GM21737 (cell line): Measurements from ENCODE around the gene VSIG2.

Source experiments
- ATAC-seq: cut with Tn5 transposase; IDR thresholded peaks from one replicate; pipeline ENCODE4 v1.9.1; 2021; ENCODE audit warnings: mild to moderate bottlenecking, moderate library complexity; ENCODE audit not compliant: unreplicated experiment

Gene VSIG2

DNA sequence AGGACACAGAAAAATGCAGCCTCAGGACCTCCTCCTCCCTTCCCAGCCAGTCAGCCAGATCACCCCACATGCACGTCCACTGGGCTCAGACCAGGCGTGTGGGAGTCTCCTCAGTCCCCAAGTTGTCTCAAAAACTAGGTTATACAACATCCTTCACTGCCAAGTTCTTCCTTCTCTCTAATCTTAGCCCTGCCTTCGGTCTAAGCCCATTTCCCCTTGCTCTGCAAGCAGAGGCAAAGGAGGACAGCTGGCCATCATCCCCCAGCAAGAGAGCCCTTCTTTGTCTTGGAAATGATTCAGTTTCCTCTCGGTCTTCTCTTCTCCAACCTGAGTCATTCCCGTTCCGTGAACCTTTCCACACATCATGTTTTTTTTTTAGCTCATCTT is 26.3 kb downstream of the VSIG2 start:
- ATAC-seq, result peak; percentile 11

DNA sequence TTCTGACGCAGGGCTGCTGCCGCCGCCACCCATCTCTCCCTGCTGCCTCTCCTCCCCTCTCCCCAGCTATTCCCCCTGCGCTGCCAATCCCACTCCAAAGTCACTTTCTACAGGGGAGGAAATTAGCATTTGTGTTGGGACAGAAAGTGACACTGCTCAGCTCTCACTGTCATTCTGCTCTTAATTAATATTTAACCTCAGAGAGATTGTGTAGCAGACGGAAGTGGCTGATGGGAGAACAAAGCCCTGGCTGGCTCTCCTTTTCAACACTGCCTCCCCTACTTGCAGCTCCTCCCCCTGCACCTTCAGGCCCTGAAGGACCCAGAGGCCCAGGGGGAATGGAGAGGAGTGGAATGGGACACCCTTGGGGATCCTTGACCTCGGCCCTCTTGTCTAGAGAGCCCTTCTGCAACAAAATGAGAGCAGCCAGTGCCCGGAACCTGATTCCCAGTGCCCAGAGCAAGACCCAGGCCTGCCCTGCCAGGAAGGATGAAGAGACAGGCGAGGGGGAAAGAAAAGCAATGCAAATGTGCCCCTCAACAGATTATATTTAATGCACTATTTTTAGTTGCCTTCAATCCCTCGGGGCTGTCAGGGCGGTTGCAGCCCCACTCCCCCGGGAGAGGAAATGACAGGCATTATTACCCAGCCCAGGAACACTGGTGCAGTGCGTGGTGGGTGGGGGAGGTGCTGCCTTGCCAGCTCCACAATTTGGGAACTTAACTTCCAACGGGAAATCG is 26.9 kb downstream of the VSIG2 start:
- ATAC-seq, result peak; percentile 97

DNA sequence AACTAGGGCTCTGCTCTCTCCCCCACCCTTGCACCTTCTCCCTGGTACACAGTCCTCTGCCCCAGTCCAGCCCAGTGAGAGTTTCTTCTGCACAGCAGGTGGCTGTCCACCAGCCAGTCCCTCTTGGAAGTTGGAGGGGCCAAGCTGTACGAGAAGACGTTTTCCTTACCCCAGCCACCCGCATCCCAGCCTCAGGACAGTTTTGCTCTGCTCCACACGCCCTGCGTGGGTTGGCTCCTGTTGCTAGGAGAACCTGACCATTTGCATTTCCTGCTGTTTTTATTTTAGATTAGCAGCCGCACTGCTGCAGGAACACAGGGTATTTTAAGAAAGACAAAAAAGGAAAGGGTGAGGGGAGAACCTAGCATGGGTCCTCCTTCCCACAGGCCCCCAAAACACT is 29.9 kb downstream of the VSIG2 start:
- no peak for ATAC-seq

DNA sequence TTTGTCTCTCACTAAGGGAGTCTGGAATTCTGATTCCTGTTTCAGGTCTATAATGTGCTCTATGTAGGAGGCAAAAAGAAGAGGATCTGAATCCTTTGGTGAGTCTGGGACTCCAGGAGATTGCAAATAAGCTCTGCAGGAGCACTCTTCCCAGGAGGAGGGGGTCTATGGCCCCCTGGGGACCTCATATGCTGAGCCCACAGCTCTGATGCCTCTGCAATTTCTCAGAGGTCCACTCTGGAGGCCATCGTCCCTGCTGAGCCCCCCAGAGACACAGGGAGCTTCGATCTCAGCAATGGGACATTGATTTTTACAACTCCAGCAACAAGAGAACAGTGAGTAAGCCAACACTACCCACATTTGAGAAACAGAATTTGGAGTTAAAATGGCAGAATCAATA is 32.5 kb downstream of the VSIG2 start:
- no peak for ATAC-seq

DNA sequence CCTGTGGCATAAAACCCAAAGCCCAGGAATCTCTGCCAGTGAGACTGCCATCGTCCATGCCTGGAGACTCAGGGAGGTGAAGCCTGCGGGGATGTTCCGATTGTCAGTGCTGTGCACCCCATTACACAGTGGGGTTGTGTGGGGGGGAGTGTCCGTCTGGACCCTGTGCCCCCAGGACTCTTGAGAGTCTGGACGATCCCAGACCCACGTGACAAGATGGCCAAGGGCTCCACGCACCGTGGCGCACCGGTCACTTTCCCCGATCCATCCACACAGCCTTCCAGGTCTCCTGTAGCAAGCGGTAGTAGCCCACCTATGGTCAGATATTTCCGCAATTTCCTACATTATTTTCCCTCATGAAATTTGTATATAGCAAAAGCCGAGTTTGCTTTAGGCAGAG is 33.3 kb downstream of the VSIG2 start:
- no peak for ATAC-seq

DNA sequence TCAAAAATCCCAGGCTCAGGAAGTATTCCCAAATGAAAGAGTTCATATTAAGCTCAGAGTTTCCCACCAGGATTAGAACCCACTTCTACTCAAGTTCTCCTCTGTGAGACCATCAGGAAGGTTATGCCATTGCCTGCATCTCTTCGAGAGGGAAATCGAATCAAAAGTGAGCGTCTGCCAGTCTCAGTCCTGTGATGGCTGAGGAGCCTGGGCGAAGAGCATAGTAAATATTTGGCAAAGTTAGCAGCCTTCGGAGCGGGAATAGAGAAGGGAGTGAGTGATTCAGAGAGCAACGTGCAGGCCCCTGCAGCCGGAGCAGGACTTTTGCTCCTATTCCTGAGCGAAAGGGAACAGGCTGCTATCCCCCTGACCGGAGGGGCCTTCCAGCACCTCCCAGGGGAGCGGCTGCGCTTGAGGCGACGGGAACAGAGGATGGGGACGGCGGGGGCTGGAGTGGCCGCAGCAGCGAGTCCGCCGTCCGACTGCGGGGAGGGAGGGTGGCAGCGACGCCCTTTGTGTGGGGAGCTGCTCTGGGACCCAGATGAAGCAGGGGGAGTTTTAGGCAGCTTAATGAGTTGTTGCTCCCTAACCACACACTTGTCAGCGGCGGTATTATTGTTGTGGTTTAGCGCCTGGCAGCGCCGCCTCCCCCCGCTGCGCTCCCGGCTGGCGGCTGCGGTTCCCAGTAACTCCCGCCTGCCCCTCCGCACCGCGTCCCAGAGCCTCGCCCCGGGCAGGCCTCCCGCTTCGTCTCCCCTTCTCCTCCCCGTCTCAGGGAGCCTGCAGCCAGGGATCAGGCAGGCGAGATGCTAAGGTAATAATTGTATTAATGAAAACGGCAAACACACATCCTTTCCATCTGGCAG is 34.0 kb downstream of the VSIG2 start:
- ATAC-seq, result no peak

DNA sequence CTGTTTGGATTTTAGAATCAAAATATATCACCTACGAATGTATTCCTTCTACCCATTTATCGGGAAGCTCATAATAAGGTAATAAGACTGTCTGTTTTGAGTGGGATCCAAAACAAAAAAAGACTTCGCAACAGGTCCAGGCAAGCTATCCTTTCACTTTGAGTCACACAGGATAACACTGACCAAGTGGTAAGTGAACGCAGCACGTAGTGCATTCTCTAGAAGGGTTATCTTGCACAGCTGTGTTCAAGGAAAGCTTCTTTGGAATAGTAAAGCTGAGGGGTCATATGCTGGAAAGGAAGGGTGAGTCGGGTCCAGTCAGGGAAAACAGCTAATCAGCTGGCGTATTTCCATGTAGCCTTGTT is 34.7 kb downstream of the VSIG2 start:
- no peak for ATAC-seq

DNA sequence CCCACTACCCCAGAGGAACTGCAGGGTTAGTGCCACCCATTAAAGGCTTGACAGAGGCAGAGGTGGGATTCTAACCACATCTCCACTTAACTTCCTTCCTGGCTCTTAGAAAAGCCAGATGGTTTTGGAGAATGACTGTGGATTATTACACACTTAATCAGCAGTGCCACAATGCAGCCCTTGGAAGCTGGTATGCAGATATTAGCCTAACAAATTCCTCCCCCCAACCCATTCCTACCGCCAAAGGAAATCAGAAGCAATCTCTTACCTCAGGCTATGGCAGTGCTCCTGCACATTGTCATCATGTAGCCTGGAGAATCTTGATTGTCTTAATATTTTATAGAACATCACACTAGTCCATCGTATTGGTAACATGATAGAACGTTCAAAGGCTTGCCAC is 35.5 kb downstream of the VSIG2 start:
- ATAC-seq, result no peak

DNA sequence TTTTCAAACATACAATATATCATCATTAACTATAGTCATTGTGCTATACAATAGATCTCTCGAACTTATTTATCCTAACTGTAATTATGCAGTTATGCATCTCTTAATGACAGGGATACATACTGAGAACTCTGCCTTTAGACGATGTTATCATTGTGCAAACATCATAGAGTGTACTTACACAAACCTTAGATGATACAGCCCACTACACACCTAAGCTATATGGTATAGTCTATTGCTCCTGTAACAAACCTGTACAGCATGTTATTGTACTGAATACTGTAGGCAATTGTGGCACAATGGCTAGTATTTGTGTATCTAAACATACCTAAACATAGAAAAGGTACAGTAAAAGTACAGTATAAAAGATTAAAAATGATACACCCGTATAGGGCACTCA is 39.7 kb downstream of the VSIG2 start:
- no peak for ATAC-seq

DNA sequence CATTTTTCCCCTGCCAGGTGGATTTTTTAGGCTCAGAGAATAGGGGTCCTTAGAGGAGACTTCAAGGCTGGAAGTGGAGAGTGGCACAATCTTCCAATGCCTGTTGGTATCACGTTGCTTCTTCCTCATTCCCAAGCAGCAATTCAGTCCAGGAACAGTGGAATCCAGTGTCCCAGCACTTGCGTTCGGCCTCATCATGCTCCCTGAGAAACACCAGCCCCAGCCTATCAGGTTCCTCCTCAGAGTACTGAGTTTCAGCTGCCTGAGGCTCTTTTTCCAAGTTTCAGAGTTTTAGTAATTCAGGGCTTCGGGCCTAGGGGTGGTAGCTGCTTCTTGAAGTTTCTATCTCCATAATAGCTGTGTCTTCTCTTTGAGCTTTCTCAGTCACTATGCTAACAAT is 44.2 kb downstream of the VSIG2 start:
- ATAC-seq, result no peak

DNA sequence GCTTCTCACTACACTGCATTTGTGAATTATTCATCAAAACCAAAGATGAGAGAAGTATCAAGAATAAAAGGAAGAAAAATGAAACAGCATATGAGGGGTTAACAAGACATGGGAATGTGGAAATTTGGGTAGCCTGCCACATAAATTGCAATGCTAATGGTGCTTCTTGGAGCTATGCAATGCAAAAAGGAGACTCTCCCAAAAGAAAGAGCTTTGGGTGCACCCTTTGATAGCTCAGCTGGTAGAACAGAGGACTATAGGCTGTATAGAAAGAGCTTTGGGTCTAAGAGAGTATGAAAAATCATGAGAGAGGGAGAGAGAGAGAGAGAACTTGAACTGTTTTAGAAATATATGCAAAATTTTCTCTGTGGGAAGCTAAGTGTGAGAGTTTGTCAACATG is 52.0 kb downstream of the VSIG2 start:
- no peak for ATAC-seq

DNA sequence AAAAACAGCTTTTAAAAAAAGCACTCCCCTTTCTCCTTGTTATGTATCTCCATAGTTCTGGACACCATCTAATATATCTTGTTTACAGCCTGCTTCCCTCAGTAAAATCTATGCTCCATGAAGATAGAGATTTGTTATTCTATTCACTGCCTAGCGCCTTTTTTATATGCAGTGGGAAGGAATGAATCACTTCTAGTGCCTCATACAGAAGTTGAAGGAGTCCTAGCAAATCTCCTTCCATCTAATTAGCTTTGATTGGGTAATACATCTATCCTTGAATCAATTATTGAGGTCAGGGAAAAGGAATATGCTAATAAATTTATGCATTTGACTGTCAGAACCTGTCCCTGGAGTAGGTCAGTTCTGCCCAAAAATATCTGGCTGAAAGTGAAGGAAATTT is 52.5 kb downstream of the VSIG2 start:
- ATAC-seq, result no peak
